Mesenchymal stem cell (in vitro differentiated cells and primary cell): ENCODE results near the gene CDCA3.
A peak's percentile ranks its signal among the peaks of the same experiment; 100 is the strongest.
"Not testable (repeated sequence)": the region's sequence is repeated elsewhere in the genome, so short reads cannot be mapped to it uniquely, and the experiment has no call there.

Source experiments
- DNase-seq: peaks from one replicate; pipeline ENCODE4 v3.0.0-alpha.2; 2013
- H2AFZ ChIP-seq: one replicate; pipeline ENCODE4 v1.6.1; 2013; ENCODE audit warnings: low read depth, mild to moderate bottlenecking, control low read depth, inconsistent platforms, low read length, moderate library complexity
- H2AK5ac ChIP-seq: 2 replicates; pipeline ENCODE4 v1.6.1; 2013; ENCODE audit warnings: low read length, moderate library complexity, mild to moderate bottlenecking, inconsistent platforms; ENCODE audit not compliant: severe bottlenecking
- H2BK120ac ChIP-seq: one replicate; pipeline ENCODE4 v1.6.1; 2013; ENCODE audit warnings: low read depth, mild to moderate bottlenecking, inconsistent platforms, low read length, moderate library complexity
- H2BK12ac ChIP-seq, 2 experiments: one replicate each; pipeline ENCODE4 v1.6.1; 2013; ENCODE audit warnings: inconsistent platforms in 2 of 2, low read length in 2 of 2, mild to moderate bottlenecking in 2 of 2, moderate library complexity in 2 of 2, control low read depth in 1 of 2
- H2BK15ac ChIP-seq: one replicate; pipeline ENCODE4 v1.6.1; 2013; ENCODE audit warnings: mild to moderate bottlenecking, low read depth, inconsistent platforms; ENCODE audit not compliant: poor library complexity, severe bottlenecking
- H2BK5ac ChIP-seq: 2 replicates; pipeline ENCODE4 v1.6.1; 2013; ENCODE audit warnings: low read depth, mild to moderate bottlenecking, low read length, control low read depth, inconsistent platforms; ENCODE audit not compliant: poor library complexity, severe bottlenecking
- H3K14ac ChIP-seq, 2 experiments: one replicate each; pipeline ENCODE4 v1.6.1; 2013; ENCODE audit warnings: inconsistent platforms in 2 of 2, low read length in 2 of 2, control low read depth in 1 of 2, mild to moderate bottlenecking in 1 of 2, moderate library complexity in 1 of 2
- H3K18ac ChIP-seq, 2 experiments: one replicate each; pipeline ENCODE4 v1.6.1; 2013; ENCODE audit warnings: inconsistent platforms in 2 of 2, low read length in 2 of 2, control low read depth in 1 of 2, low read depth in 1 of 2, mild to moderate bottlenecking in 1 of 2
- H3K23ac ChIP-seq, 2 experiments: one replicate each; pipeline ENCODE4 v1.6.1; 2013; ENCODE audit warnings: inconsistent platforms in 2 of 2, low read length in 2 of 2, mild to moderate bottlenecking in 2 of 2, moderate library complexity in 2 of 2, control low read depth in 1 of 2
- H3K27ac ChIP-seq: 2 replicates; pipeline ENCODE4 v1.5.1; 2013; ENCODE audit warnings: mild to moderate bottlenecking, moderate library complexity, low read length, control low read depth, inconsistent platforms; ENCODE audit not compliant: poor library complexity, severe bottlenecking
- H3K27me3 ChIP-seq, 2 experiments: 2 replicates each; pipeline versions ENCODE4 v1.6.1 to v1.7.0; 2013; ENCODE audit warnings: low read length in 2 of 2, mild to moderate bottlenecking in 2 of 2, moderate library complexity in 2 of 2, control low read depth in 1 of 2, inconsistent platforms in 1 of 2; ENCODE audit not compliant: control insufficient read depth in 1 of 2, insufficient read depth in 1 of 2
- H3K36me3 ChIP-seq, 2 experiments: 2 replicates each; pipeline versions ENCODE4 v1.6.1 to v1.7.0; 2013; ENCODE audit warnings: low read length in 2 of 2, control low read depth in 1 of 2, inconsistent platforms in 1 of 2, low read depth in 1 of 2, mild to moderate bottlenecking in 1 of 2; ENCODE audit not compliant: insufficient read depth in 2 of 2, control insufficient read depth in 1 of 2
- H3K4ac ChIP-seq, 2 experiments: one replicate each; pipeline ENCODE4 v1.6.1; 2013; ENCODE audit warnings: inconsistent platforms in 2 of 2, low read length in 2 of 2, mild to moderate bottlenecking in 2 of 2, moderate library complexity in 2 of 2, control low read depth in 1 of 2, low read depth in 1 of 2
- H3K4me1 ChIP-seq: 2 replicates; pipeline ENCODE4 v1.6.1; 2013; ENCODE audit warnings: low read depth, low read length, control low read depth; ENCODE audit not compliant: control insufficient read depth, insufficient read depth
- H3K4me2 ChIP-seq: 2 replicates; pipeline ENCODE4 v1.6.1; 2013; ENCODE audit warnings: low read length, mild to moderate bottlenecking, inconsistent platforms; ENCODE audit not compliant: poor library complexity, severe bottlenecking
- H3K4me3 ChIP-seq, 2 experiments: 2 replicates each; pipeline versions ENCODE4 v1.5.1 to v1.7.0; 2013; ENCODE audit warnings: low read length in 2 of 2, mild to moderate bottlenecking in 2 of 2, control low read depth in 1 of 2, low read depth in 1 of 2; ENCODE audit not compliant: insufficient read depth in 1 of 2
- H3K79me1 ChIP-seq: replicated peaks from 2 replicates; pipeline ENCODE4 v1.6.1; 2013; ENCODE audit warnings: mild to moderate bottlenecking, control low read depth, low read length, inconsistent platforms; ENCODE audit not compliant: poor library complexity, severe bottlenecking
- H3K9ac ChIP-seq: 2 replicates; pipeline ENCODE4 v1.7.0; 2013; ENCODE audit warnings: mild to moderate bottlenecking, low read length, moderate library complexity
- H3K9me3 ChIP-seq: 2 replicates; pipeline ENCODE4 v1.7.0; 2013; ENCODE audit warnings: mild to moderate bottlenecking, low read length; ENCODE audit not compliant: control insufficient read depth
- H4K8ac ChIP-seq: one replicate; pipeline ENCODE4 v1.6.1; 2013; ENCODE audit warnings: inconsistent platforms, mild to moderate bottlenecking, low read length, moderate library complexity
- H4K91ac ChIP-seq: one replicate; pipeline ENCODE4 v1.6.1; 2013; ENCODE audit warnings: mild to moderate bottlenecking, low read length, inconsistent platforms
- WGBS: methylation state at CpG from one replicate; pipeline ENCODE4 v1.1.7; 2013; ENCODE audit warnings: mixed read lengths; 5-methylcytosine and 5-hydroxymethylcytosine counted together

Gene CDCA3

DNA sequence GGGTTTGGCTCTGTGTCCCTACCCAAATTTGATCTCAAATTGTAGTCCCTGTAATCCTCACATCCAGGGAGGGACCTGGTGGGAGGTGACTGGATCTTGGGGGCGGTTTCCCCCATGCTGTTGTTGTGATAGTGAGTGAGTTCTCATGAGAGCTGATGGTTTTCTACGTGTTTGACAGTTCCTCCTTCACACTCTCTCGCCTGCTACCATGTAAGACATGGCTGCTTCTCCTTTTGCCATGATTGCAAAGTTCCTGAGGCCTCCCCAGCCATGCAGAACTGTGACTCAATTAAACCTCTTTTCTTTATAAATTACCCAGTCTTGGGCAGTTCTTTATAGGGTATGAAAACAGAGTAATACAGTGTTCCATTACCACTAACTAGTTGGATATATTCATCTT is 43.2 kb upstream of the CDCA3 start:
- Histone ChIP-seq H2BK15ac (no peak overlapping the region), H3K27me3 (no peaks in the 10 kb centered on the region), H3K4ac (no peak overlapping the region), H3K23ac (no peak overlapping the region), H2AK5ac (no peak overlapping the region), H3K79me1 (no peaks in the 10 kb centered on the region), H3K14ac (no peak overlapping the region), H3K9me3 (no peaks in the 10 kb centered on the region), H4K91ac (no peak overlapping the region), H3K9ac (no peak overlapping the region), H3K27ac (no peak overlapping the region), H3K4me3 (no peak overlapping the region), H2AFZ (no peak overlapping the region), H2BK5ac (no peak overlapping the region), H3K36me3 (no peaks in the 10 kb centered on the region), H3K4me1 (peaks cover 4% of the 10 kb centered on the region), H3K18ac (no peak overlapping the region), H3K4me2 (no peak overlapping the region), H2BK12ac (no peak overlapping the region), H4K8ac (no peak overlapping the region), H2BK120ac (no peak overlapping the region)
- no peak for DNase-seq
- WGBS = no CpG with 5 or more reads among the region's 3 CpGs

DNA sequence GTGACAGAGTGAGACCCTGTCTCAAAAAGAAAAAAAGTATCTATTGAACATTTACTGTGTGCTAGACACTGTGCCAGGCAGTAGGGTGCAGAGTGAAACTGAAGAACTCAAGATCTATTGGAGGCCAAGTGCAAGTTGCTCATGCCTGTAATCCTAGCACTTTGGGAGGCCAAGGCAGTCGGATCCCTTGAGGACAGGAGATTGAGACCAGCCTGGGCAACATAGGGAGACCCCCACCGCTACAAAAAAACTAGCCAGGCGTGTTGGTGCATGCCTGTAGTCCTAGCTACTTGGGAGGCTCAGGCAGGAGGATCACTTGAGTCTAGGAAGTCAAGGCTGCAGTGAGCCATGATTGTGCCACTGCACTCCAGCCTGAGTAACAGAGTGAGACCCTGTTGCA is 41.6 kb upstream of the CDCA3 start:
- H2BK5ac ChIP-seq, H2BK12ac ChIP-seq, H3K9me3 ChIP-seq, H2AFZ ChIP-seq, H2AK5ac ChIP-seq, H3K4me2 ChIP-seq, H2BK120ac ChIP-seq, H3K23ac ChIP-seq, H3K9ac ChIP-seq, H3K4me1 ChIP-seq, H4K91ac ChIP-seq, H3K27ac ChIP-seq, H4K8ac ChIP-seq, DNase-seq, H3K18ac ChIP-seq, H3K14ac ChIP-seq, H3K36me3 ChIP-seq, H3K4ac ChIP-seq, H2BK15ac ChIP-seq, H3K27me3 ChIP-seq, H3K79me1 ChIP-seq, H3K4me3 ChIP-seq: not testable (repeated sequence)
- WGBS = 94% methylated on average over 3 of the region's 3 CpGs

DNA sequence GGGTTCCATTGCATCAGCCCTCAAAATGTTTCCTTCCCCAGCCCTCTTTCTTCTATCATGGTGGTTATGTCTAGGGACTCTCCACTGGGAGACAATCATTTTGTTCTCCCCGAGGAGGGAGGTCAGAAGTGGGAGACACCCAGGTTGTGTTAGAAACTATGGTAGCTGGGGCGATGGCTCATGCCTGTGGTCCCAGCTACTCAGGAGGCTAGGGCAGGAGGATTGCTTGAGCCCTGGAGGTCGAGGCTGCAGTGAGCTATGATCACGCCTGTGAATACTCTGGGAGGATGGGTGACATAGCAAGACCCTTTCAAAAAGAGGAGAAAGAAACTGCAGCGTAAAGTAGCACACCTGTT is 40.5 kb upstream of the CDCA3 start:
- peak overlapping the region; percentile 98 for H3K9ac ChIP-seq
- peaks cover 9% of the 10 kb centered on the region for H3K4me1 ChIP-seq
- H3K14ac ChIP-seq = no peak overlapping the region
- peak overlapping the region in 1 of 2 experiments; percentile 40 for H2BK12ac ChIP-seq
- H3K4me3 ChIP-seq = peak overlapping the region in 1 of 2 experiments; percentile 81
- H3K9me3 ChIP-seq = no peaks in the 10 kb centered on the region
- H3K4me2 ChIP-seq = peak overlapping the region; percentile 86
- peak overlapping the region; percentile 74 for H4K8ac ChIP-seq
- H3K27ac ChIP-seq = peak overlapping the region; percentile 87
- no peak for DNase-seq
- peaks cover 3% of the 10 kb centered on the region for H3K79me1 ChIP-seq
- H4K91ac ChIP-seq = no peak overlapping the region
- no peak overlapping the region for H2BK120ac ChIP-seq
- no peak overlapping the region for H2BK15ac ChIP-seq
- no peak overlapping the region for H2BK5ac ChIP-seq
- H3K27me3 ChIP-seq = no peaks in the 10 kb centered on the region
- 88% methylated on average over 5 of the region's 5 CpGs for WGBS
- peaks cover 2 to 6% of the 10 kb centered on the region in 2 experiments for H3K36me3 ChIP-seq
- peak overlapping the region; percentile 43 to 93 for H3K18ac ChIP-seq
- H2AK5ac ChIP-seq = peak overlapping the region; percentile 15
- peak overlapping the region; percentile 44 for H2AFZ ChIP-seq
- peak overlapping the region; percentile 77 to 91 for H3K4ac ChIP-seq
- no peak overlapping the region for H3K23ac ChIP-seq

GRCh38 chr12:6890789-6891645 is 39.9 kb upstream of the CDCA3 start:
- no peaks in the 10 kb centered on the region for H3K9me3 ChIP-seq
- peak overlapping the region in 1 of 2 experiments; percentile 62 for H3K14ac ChIP-seq
- peak overlapping the region; percentile 86 for H3K4me2 ChIP-seq
- peak overlapping the region; percentile 73 for H2BK15ac ChIP-seq
- H2AK5ac ChIP-seq = peak overlapping the region; percentile 81
- H4K8ac ChIP-seq = peak overlapping the region; percentile 74
- peaks cover 3% of the 10 kb centered on the region for H3K79me1 ChIP-seq
- H3K27me3 ChIP-seq = no peaks in the 10 kb centered on the region
- H3K36me3 ChIP-seq = peaks cover 2 to 6% of the 10 kb centered on the region in 2 experiments
- peak overlapping the region; percentile 78 to 93 for H3K18ac ChIP-seq
- peak; percentile 95 for DNase-seq
- peak overlapping the region; percentile 77 to 91 for H3K4ac ChIP-seq
- H3K27ac ChIP-seq = peak overlapping the region; percentile 87
- peak overlapping the region; percentile 98 for H3K9ac ChIP-seq
- peak overlapping the region; percentile 37 to 81 for H3K4me3 ChIP-seq
- WGBS = 4% methylated on average over 59 of the region's 68 CpGs
- peak overlapping the region; percentile 76 for H4K91ac ChIP-seq
- peak overlapping the region; percentile 53 for H2BK5ac ChIP-seq
- H3K23ac ChIP-seq = no peak overlapping the region
- H3K4me1 ChIP-seq = peaks cover 9% of the 10 kb centered on the region
- H2BK120ac ChIP-seq = no peak overlapping the region
- peak overlapping the region; percentile 57 to 92 for H2BK12ac ChIP-seq
- peak overlapping the region; percentile 44 for H2AFZ ChIP-seq
